ENCODE data around the gene FGFR3.
"Not testable (repeated sequence)": the region's sequence is repeated elsewhere in the genome, so short reads cannot be mapped to it uniquely, and the experiment has no call there.

FGFR3 gene

DNA sequence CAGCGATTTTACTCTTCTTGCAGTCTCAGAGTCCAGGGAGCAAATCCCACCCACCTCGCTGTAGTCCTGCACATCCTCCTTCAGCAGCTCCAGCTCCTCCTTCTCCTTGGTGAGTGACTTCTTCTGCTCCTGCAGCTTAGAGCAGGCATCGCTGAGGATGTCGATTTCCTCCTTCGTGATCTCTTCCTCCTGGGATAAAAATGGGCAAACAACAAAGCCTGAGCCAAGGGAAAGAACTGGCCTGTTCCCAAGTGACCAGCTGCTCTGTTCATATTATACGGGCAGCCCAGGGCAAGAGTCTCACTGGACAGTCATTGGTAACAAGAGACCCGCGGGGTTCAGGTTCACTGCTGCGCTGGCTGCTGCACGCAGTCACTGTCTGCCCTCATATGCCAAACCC, 26.2 kb downstream of the FGFR3 start:
- DNase-seq (ENCODE audit: low read depth in 3 of 3): no peak

DNA sequence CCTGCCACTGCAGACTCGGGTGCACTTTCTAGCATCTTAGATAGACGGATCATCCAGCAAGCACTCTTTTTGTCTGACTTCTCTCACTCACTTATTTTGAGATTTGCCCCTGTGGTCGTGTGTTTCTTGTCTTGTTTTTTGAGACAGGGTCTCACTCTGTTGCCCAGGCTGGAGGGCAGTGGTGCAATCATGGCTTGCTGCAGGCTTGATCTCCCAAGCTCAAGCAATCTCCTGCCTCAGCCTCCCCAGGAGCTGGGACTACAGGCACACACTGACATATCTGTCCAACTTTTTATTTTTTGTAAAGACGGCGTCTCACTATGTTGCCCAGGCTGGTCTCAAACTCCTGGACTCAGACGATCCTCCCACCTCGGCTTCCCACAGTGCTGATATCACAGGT, 26.7 kb downstream of the FGFR3 start:
- no peak for DNase-seq (ENCODE audit: low read depth in 3 of 3)

DNA sequence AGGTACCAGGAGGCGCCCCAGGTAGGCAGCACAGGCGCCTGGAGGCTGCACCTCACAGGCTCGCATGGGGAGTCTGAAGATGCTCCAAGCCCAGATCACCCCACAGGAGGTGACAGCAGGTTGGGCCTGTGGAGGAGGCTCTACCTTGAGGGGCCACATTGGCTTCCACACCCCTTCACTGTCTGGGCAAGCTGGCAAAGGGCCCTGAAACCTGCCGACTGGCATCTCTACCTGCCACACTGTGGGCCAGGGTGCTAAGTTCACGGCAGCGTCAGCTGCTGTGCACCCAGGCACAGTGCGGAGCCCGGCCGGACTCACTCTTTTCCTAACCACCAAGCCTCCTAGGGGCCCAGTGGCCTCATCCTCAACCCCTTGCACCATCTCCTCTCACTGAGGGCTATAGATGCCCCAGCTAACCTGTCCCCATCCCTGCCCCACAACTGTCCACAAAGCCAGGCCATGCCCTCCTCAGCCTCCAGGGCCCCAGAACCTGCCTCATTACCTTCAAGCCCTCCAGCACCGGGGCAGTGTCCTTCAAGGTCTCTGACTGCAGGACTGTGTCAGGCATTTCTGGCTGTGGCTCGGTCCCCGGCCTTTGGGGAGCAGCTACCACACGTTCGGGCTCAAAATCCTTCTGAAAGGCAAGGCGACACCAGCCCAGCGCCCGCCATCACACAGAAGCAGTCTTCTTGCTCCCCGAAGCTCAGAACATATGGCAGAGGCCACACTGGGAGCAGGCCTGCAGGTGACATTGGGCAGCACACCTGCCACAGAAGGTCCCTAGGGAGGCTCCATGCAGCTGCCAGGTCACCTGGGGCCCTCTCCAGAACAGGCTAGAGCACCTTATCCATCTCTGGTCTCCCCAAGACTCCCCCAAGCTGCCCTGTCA, 28.8 kb downstream of the FGFR3 start:
- no peak for DNase-seq (ENCODE audit: low read depth in 3 of 3)

DNA sequence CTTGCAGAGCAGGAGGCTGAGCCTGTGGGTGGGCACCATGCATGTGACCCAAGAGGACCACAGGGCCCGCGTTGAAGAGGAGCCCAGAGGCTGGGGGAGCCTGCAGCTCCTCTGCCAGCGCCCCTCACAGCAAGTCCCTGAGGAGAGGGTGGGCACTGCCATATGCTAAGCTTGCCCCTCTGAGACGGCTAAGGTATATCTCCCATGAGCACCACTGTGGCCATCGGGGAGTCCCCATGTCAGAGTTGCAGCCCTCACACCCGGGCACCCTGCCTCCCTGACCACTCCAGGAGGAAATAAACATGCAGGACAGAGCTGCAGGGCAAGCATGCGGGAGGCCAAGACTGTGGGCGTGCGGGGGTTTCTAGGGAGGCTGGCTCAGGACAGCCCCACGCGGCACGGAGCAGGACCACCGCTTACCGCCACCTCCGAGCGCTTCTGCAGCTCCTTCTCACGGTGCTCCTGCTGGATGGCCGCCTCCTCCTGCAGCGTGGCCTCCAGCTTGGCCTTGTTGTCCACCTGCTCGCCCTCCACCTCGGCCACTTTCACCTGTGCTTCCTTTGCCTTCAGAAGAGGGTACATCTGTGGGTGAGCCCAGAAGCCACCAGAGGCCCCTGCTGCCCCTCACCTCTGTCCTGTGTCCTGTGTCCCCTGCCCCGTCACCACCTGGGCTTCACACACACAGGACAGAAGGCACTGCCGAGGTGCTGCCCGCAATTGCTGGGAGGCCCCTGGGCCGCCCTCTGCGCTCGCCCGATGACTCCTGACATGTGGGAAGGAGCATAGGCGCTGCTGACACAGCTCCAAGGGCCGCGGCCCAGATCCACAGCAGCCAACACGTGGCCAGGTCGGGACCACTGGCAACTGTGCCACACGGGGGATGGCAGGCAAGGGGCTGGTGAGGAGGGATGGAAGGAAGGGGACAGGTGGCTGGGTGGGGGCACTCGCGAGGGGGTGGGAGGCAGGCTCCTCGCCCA, 29.8 kb downstream of the FGFR3 start:
- no peak for DNase-seq (ENCODE audit: low read depth in 3 of 3)

DNA sequence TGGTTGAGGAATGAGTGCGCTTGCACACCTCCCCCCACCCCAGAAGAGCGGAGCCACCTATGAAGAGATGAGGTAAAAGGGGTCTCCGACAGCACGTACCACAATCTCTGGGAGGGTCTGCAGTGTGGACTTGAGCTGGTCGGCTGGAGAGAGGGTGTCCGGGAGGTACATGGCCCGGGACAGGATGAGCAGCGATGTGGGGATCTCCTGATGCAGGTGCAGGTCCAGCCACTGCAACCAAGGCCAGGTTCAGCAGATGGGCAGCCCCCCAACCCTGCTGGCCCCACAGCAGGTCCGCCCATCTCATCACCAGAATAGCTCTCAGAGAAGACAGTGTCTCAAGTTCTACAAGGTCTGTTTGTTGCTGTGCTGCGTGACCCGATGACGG, 30.4 kb downstream of the FGFR3 start:
- DNase-seq (ENCODE audit: low read depth in 3 of 3): no peak

DNA sequence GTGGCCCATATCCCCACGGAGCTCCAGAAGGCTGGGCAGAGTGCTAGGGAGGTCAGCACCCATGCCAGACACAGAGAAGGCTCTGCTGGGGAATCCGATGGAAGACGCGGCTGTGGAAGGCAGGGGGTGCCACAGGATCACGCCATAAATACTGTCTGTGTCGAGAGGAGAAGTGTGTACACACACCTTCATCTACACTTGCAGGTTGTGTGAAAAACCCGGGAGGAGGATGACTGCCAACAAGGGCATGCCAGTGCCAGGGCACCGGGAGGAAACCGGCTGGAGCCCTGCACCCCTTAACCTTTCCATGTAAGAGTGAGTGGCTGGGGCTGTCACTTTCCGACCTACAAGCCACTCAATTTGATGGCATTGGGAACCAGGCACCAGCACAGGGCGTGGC, 31.7 kb downstream of the FGFR3 start:
- DNase-seq (ENCODE audit: low read depth in 3 of 3): no peak

DNA sequence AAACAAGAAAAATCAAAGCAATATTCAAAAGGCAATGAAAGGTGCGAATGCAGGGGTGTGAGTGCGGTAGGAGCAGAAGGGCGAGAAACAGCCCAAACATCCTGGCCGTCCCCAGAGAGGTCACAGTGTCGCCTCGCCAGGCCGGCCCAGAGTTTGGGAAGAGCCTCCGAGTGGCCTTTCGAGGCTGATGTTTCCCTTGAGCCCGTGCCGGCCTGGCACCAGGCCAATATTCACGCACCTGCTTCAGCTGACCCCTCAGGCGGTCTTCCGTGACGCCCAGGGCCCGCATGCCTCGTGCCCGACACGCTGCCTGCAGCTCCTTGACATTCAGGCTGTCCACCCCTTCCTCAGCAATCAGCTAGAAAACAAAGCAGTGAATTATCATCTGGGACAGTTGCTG, 32.2 kb downstream of the FGFR3 start:
- DNase-seq (ENCODE audit: low read depth in 3 of 3): no peak

DNA sequence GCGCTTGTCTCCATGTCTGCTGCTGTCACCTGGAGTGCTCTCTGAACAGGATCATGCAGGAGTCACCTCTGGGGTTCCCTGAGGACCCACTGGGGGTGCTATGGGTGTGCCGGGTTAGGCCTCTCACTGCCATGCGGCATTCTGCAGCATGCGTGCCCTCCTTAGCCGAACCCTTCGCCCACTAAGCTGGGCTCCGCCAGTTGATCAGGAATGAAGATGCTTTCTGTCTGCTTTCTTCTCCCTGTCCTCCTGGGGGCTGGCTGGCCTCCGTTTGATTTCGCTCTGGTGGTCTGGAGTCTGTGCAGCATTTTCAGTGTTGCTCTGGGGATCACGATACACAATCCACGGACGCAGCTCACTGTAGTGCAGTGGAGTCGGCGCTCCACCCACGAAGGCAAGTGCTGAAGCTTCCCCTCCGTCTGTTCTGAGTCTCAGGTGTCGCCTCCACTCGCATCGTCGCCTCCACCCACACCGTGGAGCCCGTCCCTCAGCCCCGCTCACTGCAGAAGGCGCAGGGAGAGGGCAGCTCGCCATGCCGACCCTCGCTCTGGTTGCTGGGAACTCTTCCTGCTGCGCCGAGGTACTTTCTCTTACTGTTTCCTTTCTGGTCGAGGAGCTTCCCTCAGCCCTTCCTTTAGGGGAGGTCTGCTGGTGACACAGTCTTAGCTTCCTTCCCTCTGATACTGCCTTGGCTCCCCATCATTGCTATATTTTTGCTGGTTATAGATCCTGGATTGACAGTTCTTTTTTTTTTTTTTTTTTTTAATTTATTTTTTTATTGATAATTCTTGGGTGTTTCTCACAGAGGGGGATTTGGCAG, 33.6 kb downstream of the FGFR3 start:
- no peak for DNase-seq (ENCODE audit: low read depth in 3 of 3)

DNA sequence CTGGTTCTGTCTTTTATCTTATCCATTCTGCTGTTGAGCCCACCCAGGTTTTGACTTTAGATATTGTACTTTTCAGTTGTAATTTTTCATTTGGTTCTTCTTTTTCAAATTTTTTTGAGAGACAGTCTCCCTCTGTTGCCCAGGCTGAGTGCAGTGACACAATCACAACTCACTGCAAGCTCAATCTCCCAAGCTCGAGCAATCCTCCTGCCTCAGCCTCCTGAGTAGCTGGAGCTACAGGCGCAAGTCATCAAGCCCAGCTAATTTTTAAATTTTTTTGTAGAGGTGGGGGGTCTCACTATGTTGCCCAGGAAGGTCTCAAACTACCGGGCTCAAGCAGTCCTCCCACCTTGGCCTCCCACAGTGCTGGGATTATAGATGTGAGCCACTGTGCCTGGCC, 37.1 kb downstream of the FGFR3 start:
- no peak for DNase-seq (ENCODE audit: low read depth in 3 of 3)

DNA sequence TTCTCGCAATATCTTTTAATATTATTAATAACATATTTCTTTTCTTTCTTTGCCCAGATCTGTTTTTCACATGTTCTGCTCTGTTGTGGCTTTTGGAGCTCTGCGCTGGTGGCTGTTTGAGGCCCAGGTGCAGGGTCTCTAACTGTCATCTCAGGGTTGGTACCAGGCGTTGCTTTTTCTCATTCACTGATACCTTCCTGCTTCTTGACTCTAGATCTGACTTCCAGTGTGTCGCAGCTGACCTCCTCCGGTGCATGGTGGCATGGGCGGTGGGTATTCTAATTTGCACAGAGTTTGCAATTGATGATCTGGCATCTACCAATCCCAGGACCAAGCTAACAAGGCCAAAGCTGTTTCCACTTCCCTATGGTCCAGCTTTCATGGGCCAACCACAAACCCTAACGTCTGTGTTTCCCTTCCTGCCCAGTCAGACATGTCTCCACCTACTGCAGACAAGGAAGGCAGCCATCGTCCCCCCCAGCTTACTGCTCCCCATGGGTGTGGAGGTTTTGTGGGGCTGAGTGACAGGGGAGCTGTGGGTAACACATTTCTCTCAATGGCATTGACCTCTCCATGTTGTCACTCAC, 37.6 kb downstream of the FGFR3 start:
- no peak for DNase-seq (ENCODE audit: low read depth in 3 of 3)

DNA sequence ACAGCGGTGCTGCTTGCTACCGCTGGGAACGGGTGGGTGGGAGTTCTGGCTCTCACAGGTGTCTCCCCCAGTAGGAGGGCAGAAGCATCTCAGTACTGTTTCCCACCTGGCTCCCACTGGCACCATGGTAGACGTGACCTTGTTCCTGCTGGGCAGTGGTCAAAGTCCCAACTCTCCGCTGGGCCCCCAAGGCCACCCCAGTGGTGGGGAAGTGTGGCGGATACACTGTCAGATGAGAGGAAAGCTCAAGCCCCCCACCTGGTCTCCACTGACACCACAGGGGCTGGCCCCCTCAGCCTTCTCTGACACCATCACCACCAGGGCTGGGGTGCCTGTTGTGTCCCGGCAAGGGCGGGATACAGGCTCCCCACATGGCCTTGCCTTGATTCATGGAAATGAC, 38.2 kb downstream of the FGFR3 start:
- DNase-seq (ENCODE audit: low read depth in 3 of 3): no peak

DNA sequence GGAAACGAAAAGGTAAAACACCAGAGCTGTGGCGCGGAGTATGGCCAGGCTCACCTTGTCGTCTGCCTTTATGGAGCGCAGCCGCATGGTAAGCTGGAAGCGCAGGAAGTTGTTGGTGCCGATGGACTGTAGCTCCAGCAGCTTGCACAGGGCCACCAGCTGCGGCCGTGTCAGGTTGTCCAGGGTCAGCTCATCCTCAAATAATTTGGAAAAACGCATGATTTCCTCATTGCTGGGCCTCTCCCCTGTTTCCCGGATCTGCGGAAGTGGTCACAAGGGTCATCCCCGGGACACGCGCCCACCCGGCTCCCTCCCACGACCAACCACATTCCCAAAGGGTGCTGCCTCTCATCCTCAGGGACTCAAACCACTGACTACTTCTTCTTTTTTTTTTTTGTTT, 39.6 kb downstream of the FGFR3 start:
- DNase-seq (ENCODE audit: low read depth in 3 of 3): no peak

DNA sequence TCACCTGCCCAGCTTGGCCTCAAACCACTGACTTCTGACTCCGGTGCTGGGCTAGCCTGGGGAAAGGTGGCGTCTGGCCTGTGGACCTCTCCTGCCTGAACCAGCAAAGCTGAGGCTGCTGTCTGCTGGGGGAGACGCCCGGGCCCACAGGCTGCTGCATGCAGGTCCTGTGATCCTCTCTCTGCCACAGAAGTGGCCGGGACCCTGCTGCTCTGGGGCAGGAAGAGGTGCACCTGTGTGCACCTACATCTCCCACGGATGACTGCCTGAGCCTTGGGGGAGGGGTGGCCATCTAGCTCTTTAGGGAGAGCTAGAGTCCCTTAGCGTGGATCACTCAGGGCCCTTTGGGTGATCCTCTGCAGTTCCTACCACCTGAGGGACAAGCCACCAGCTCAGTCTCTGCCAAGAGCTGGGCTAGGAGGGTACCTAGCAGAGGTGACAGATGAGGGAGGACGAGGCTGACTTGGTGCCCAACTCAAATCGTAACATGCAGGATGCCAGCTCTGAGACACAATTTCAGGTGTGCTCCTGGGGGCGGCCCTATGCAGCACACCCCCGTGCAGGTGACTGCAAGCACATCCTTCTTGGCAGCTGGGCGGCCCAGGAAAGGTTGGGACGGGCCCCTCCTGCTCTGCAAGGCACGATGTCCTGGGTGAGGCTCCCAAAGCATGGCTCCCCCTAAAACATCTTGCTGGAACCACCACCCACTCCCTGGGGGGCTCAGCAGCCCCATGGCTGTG, 40.4 kb downstream of the FGFR3 start:
- no peak for DNase-seq (ENCODE audit: low read depth in 3 of 3)

DNA sequence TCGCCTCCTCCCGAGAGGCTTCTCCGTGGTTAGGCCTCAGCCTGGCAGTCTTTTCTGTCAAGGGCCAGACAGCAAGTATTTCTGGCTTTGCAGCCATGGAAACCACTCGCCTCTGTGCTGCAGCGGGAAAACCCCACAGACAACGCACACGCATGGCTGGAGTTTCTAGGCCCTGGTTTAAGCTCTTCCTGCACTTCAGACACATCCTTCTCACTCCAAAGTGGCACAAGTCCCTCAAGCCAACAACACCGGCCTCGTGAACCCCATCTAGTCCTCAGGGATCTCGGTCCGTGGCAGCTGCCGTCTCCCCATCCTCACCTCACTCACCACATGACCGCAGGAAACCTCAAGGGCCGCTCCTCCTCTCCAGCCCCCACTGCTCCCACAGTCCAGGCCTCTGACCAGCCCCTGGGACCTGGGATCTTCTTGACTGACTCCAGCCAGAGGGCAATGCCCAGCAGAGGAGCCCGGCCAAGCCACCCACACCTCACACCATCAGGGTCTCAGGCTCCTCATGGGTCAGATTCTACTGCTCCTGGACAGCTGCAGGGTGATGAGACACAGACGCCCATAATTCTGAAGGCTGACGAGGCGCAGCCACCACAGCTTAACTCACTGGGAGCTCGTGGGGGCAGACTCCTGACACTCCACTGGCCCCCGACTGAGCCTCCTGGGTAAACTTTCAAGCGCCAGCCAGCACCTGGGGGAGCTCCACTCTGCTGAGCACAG, 41.1 kb downstream of the FGFR3 start:
- DNase-seq (ENCODE audit: low read depth in 3 of 3): no peak

DNA sequence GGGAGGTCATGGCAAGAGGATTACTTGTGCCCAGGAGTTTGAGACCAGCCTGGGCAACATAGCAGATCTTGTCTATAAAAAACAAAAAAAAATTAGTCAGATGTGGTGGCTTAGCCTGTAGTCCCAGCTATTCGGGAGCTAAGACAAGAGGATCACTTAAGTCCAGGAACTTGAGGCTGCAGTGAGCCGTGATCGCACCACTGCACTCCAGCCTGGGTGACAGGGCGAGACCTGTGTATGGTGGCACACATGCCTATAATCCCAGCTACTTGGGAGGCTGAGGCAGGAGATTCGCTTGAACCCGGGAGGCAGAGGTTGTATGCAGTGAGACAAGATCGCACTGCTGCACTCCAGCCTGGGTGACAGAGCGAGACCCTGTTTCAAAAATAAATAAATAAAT, 42.7 kb downstream of the FGFR3 start:
- not testable (repeated sequence) for DNase-seq (ENCODE audit: low read depth in 3 of 3)

DNA sequence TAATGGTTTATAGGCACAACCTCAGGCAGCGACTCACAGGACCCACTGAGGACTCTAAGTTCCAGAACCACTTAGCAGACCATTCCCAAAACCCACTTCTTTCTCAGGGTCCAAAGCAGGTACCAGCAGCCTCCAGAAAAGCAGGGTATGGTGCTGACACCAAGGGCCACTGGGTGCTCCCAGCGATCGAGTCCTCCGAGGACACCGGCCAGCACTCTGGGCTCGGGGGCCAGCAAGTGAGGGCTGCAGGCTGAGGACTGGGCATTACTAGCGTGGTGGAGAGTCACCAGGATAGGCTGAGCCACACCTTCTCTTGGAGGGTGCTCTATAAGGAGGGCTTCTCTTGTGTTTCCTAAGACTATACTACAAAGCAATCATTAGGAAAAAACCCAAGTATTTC, 43.6 kb downstream of the FGFR3 start:
- no peak for DNase-seq (ENCODE audit: low read depth in 3 of 3)

DNA sequence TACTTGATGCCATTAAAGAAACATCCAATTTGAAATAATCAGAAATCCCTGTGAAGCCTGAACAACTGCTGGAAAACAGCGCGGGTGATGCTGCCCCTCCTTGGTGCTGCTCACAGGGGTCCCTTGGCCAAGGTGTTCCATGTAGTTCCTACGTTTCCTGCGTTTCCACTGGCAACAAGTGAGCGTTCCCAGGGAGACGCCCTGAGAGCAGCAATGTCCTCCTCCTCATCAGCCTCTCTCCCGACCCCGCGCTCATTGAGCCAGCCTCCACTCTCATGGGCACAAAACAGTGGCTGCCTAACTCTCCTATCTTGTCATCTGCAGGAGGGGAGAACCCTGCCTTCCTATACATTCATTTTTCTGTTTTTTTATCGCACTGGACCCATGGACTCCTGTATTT, 44.0 kb downstream of the FGFR3 start:
- no peak for DNase-seq (ENCODE audit: low read depth in 3 of 3)

DNA sequence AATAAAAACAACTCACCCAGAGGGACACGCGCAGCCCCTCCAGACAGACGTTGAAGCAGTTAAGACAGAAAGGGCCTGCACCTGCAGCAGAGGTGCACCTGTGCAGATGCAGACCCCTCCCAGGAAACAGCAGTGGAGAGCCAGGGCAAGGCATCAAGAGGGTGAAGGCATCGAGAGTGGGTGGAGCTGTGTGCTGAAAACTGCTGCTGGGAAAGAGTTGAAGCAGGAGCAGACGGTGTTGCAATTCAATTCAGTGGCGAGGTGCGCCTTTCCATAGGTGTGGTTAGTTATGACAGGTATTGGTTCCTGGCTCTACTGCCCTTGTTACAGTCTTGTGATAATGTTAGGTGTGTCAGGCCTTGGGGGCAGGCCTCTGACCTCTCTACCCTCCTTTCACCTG, 46.2 kb downstream of the FGFR3 start:
- no peak for DNase-seq (ENCODE audit: low read depth in 3 of 3)

DNA sequence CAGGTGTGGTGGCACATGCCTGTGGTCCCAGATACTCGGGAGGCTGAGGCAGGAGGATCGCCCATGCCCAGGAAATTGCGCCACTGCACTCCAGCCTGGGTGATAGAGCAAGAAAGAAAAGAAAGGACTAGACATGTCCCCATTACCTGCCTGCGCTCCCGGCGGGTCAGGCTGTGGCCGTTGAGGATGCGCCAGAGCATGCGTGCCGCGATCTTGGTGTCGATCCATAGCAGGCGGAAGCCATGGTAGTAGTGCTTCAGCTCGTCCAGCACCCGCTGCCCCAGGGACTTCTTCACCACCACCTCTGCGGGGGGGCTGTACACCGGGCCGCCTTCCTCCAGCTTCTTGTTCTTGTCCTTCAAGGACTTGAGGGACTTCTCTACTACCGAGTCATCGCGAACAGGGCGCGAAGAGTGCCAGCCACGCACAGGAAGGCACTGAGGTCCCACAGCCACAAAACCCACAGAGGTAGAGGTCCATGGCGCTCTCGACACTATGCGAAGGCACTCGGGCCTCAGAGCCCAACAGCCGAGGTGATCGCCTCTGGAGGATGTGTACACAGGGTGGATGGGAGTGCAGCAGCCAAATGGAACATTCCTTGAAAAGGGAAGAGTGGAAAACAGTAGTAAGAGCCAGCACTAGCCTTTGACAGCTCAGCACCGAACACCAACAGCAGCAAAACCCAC, 48.3 kb downstream of the FGFR3 start:
- DNase-seq (ENCODE audit: low read depth in 3 of 3): no peak

DNA sequence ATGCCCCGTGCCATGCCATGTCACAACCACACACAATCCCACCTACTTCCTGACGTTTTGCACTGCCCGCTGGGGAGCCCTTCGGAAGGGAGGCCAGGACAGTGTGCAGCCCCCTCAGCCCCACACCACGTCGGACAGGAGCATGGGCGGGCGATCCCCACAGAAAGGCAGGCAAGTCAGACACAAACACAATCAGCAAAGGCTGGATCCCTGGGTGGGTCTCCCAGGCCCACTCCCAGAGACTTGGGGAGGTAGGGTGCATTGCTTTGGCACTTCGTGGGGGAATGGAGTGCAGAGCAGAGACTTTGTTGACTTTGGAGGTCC, 48.8 kb downstream of the FGFR3 start:
- DNase-seq (ENCODE audit: low read depth in 3 of 3): no peak

All from stimulated activated CD4-positive, alpha-beta T cell treated with anti-CD3 and anti-CD28 coated beads, TNF-alpha, amount 100 ng/mL, for 24 hours (primary cell).